ENCODE measurements around the gene OR5AU1.

- TF ChIP-seq POLR2A (IDR thresholded peaks at IDR 0.05) (no peak), CTCF (IDR thresholded peaks at IDR 0.05) (no peak), POLR2AphosphoS5 (IDR thresholded peaks at IDR 0.05) (no peak)
Observed at GRCh38 chr14:21182166-21182565, 26.3 kb upstream of the OR5AU1 start.
